ENCODE results near the gene SNRPA.
"Not testable (repeated sequence)": the region's sequence is repeated elsewhere in the genome, so short reads cannot be mapped to it uniquely, and the experiment has no call there.

SNRPA gene

GRCh38 chr19:40802300-40803169, 51.5 kb downstream of the SNRPA start:
- DNase-seq (ENCODE audit: low spot score): no peak

GRCh38 chr19:40803170-40803856, 52.3 kb downstream of the SNRPA start:
- DNase-seq (ENCODE audit: low spot score): no peak

GRCh38 chr19:40803857-40804782, 53.1 kb downstream of the SNRPA start:
- DNase-seq (ENCODE audit: low spot score): peak; percentile 71

DNA sequence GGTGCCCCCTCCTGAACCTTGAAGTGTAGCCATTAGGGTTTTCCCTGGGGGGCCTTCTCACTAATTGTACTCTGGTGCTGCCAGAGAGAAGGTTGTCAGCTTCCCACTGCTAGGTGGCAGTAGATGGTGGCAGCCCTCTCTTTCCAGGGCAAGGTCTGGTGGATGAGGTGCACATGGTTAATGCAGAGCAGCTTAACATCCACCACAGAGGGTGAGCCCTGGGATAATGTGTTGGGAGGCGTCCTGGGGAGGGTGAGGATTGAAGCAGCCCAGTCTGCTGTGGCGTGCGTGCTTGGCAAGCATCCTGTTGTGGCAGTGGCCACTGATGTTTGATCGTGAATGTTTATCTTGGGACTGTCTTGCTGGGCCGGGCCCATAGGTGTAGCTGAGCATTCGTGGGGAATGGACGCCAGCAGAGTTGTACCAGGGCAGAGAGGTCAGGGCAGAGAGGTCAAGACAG, 53.8 kb downstream of the SNRPA start:
- no peak for DNase-seq (ENCODE audit: low spot score)

DNA sequence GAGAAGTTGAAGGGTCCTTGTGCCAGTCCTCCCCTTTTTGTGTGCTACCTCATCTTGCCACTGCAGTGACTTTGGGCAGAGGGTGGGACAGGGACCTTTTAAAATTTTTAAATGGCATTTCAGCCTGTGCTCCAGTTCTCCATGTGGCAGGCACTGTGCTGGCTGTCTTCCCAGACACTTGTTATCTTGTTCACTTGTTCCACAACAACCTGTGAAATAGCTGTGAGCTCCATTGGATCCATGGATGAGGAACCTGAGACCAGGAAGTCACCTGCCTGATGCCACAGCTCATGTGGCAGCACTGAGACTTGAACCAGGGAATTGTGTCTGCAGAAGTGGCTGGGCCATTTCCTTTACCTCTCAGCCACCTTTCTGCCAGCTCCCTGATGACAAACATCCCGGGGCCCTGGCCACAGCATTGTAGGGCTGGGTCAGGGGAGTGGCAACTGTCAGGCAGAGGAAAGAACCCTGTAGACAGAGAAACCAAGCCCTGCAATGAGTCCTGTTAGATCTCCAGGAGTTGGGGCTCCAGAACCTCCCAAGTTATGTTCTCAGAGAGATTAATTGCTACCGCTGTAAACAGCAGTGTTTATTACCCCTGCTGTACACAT, 54.4 kb downstream of the SNRPA start:
- no peak for DNase-seq (ENCODE audit: low spot score)

GRCh38 chr19:40806423-40807146, 55.6 kb downstream of the SNRPA start:
- peak; percentile 87 for DNase-seq (ENCODE audit: low spot score)

DNA sequence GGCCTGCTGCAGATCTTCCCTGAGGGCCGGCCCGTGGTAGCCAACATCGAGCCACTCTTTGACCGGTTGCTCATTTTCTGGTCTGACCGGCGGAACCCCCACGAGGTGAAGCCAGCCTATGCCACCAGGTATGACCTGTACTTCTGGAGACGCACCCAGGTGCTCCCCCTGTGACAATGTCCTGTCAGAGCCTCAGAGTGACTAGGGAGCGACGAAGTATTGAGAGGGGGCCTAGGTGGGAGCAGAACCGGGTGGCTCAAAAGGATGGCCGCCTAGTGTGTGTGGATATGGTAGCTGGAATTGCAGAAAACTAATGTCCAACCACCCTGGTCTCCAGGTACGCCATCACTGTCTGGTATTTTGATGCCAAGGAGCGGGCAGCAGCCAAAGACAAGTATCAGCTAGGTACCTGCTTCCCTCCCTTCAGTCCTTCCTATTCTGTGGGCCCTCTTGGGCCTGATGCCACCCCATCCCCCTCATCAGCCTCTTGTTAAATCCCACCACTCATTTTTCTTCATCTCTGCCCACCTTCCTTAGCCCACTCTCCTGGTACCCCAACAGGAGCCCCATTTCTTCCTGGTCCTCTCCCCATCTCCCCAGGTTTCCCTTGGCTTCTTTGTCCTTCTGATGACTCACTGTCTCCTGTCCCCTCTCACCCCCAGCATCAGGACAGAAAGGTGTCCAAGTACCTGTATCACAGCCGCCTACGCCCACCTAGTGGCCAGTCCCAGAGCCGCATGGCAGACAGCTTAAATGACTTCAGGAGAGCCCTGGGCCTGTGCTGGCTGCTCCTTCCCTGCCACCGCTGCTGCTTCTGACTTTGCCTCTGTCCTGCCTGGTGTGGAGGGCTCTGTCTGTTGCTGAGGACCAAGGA, 56.4 kb downstream of the SNRPA start:
- no peak for DNase-seq (ENCODE audit: low spot score)

DNA sequence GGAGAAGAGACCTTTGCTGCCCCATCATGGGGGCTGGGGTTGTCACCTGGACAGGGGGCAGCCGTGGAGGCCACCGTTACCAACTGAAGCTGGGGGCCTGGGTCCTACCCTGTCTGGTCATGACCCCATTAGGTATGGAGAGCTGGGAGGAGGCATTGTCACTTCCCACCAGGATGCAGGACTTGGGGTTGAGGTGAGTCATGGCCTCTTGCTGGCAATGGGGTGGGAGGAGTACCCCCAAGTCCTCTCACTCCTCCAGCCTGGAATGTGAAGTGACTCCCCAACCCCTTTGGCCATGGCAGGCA, 57.0 kb downstream of the SNRPA start:
- DNase-seq (ENCODE audit: low spot score): no peak

GRCh38 chr19:40808497-40808896, 57.5 kb downstream of the SNRPA start:
- no peak for DNase-seq (ENCODE audit: low spot score)

GRCh38 chr19:40809358-40810086, 58.5 kb downstream of the SNRPA start:
- no peak for DNase-seq (ENCODE audit: low spot score)

- DNase-seq (ENCODE audit: low spot score): no peak
These were observed 59.2 kb downstream of the SNRPA start for GRCh38 chr19:40810160-40810559.

DNA sequence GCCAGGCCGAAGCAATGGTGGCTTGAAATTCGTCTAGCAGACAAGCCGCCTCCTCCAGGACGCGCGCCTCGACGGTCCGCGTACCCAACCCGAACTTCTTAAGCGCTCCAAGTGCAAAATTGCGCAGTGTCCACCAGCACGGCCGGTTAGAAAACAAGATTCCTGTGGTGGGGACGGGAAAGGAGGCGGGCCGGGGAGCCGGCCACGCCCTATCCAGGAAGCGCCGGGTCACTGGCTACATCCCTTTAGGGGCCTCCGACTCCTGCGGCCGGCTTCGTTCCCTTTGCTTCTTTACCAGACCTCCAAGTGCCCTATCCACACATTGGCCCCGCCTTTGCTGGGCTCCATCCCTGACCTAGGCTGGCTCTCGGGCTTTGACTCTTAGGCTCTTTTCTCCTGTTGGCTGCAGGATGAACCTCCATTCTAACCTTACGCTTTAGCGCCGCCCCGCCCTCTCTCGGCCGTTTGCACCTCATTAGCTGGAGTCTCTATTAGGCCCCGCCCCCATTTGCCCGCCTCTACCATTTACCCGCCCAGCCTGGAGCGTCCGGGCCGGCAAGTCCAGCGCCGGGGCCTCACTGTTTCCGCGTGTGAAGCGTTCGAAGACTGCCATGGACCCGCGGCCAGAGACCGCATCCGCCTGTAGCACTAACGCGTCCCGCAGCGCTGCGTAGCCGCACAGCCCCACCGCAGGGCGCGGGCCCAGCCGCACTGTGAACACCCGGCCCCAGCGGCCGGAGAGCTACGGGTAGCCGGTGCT, 59.8 kb downstream of the SNRPA start:
- DNase-seq (ENCODE audit: low spot score): not testable (repeated sequence)

GRCh38 chr19:40811478-40812341, 60.7 kb downstream of the SNRPA start:
- DNase-seq (ENCODE audit: low spot score): no peak

GRCh38 chr19:40812571-40812970, 61.6 kb downstream of the SNRPA start:
- DNase-seq (ENCODE audit: low spot score): not testable (repeated sequence)

DNA sequence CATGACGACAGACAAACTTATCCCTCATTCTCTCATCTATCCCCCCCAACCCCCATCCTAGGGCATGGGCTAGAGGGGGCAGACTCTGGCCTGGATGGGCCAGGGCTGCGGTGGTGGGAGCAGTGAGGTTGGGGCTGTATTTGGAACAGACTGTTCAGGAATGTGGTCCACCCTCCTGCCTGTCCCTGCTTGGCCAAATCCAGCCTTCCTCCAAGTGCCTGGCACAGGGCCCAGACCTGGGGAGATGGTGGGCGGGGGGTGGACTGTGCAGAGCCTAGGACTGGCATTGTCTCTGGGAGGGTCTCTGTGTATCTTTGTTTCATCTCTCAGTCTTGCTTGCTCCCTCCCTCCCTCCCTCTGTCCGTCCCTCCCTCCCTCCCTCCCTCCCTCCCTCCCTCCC, 62.2 kb downstream of the SNRPA start:
- DNase-seq (ENCODE audit: low spot score): no peak
